C4-2B (cell line): ENCODE measurements around the gene SIPA1L2.

Experiments used
- ZFX ChIP-seq: fragments of 450-650 bp; IDR thresholded peaks from 2 replicates; pipeline ENCODE4 v1.6.1; 2017
- TF ChIP-seq, protein P1 (sequence below): fragments of 450-650 bp; conservative IDR thresholded peaks from 2 replicates; pipeline ENCODE4 v1.5.1; 2017; ENCODE audit warnings: mild to moderate bottlenecking

DNA sequence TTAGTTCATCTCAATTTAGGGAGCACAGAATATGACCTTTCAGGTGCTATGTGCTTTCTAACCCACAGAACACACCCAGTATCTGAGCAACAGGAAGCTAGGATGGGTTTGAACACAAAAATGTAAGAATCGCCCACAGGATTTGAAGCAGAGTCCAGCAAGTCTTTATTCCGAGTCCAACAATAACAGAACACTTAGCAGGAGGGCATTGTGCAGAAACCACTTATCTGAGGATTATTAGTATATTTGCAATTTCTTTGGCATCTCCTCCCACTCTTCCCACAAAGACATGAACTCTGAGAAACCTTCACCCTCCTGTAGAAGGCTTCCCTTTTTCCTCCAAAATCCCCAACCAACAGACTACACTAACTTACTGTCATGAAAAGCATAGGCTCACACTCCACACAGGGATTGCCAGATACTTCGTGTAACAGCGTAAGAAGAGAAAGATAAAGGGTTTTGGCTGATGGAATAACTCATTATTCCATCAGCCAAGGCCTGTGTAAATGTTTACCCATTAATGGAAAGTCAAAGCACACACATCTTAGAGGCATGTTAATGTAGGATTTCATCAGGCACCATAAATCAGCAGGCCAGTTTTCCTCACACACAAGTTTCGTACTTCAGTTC, 16.1 kb downstream of the SIPA1L2 start:
- TF ChIP-seq, protein P1, sequence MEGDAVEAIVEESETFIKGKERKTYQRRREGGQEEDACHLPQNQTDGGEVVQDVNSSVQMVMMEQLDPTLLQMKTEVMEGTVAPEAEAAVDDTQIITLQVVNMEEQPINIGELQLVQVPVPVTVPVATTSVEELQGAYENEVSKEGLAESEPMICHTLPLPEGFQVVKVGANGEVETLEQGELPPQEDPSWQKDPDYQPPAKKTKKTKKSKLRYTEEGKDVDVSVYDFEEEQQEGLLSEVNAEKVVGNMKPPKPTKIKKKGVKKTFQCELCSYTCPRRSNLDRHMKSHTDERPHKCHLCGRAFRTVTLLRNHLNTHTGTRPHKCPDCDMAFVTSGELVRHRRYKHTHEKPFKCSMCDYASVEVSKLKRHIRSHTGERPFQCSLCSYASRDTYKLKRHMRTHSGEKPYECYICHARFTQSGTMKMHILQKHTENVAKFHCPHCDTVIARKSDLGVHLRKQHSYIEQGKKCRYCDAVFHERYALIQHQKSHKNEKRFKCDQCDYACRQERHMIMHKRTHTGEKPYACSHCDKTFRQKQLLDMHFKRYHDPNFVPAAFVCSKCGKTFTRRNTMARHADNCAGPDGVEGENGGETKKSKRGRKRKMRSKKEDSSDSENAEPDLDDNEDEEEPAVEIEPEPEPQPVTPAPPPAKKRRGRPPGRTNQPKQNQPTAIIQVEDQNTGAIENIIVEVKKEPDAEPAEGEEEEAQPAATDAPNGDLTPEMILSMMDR: no peak
- TF ChIP-seq ZFX: no peak
